ENCODE measurements around the gene JAG2. TPM values are rescaled to one million over a fixed set of nuclear protein-coding genes. Genes with fewer than 3 reads are reported as not detected.

The JAG2 gene
- total and polyA plus RNA-seq, 2 of the 4 experiments (the other 2 are of a cell fraction), result 0.18 to 0.58 TPM

DNA sequence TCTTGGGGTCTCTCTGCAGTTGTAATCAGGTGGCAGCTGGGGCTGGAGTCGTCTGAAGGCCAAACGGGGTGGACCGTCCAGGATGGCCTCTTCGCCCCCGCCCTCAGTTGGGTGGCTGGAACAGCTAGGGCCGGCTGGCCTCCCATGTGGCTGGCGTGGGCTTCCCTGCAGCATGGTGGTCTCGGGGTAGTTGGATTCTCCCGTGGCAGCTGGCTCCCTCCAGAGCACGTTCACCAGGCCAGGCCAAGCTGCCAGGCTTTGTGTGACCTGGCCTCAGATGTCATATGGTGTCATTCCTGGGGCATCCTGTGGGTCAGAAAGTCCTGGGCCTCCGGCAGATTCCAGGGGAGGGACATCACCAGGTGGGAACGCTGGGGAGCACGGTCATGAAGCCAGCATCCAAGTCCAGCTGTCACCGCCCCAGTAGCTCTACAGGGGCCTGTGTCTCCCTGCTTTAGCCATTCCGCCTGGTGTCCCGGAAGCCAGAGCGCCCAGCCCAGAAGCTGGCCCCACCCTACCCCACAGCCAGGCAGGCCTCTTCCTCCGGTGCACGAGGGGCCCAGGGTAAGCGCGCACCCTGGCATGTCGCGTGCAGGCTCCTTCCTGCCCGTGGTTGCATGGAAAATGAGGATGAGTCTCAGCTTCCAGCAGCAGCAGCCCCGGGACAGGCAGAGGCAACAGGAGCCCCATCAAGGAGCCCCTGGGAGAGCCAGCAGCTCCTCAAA lies 13.9 kb upstream of the JAG2 start:
- ChIA-PET POLR2A (ENCODE audit: unreplicated experiment) (no interaction called here), CTCF (no interaction called here)
- Histone ChIP-seq H3K4me2 (ENCODE audit: low read depth, low read length) (no peak overlapping the region), H3K18ac (ENCODE audit: low read depth, low read length) (no peak overlapping the region), H3K27me3 (ENCODE audit: control insufficient read depth, insufficient read depth, low read length) (peaks cover 17% of the 10 kb centered on the region; the same call in 1 of the 2 replicates), H2AK9ac (replicated peaks; ENCODE audit: low read depth, low read length, poor library complexity) (peak overlapping the region; percentile 78), H3K4me1 (ENCODE audit: control insufficient read depth, insufficient read depth, low read length) (peaks cover 2% of the 10 kb centered on the region; the same call in 1 of the 2 replicates), H4K20me1 (ENCODE audit: insufficient read depth, low read length) (0 out of 2 replicates have a peak, but pooled peaks cover 4% of the 10 kb centered on the region), H2AFZ (replicated peaks; ENCODE audit: low read length, poor library complexity) (peak overlapping the region; percentile 43), H3K23ac (ENCODE audit: low read depth, low read length) (no peak overlapping the region), H3K4me3 (ENCODE audit: insufficient read depth, low read depth, low read length) (no peak overlapping the region), H2BK15ac (ENCODE audit: low read depth, low read length) (no peak overlapping the region), H4K91ac (ENCODE audit: insufficient read depth, low read depth, low read length) (no peak overlapping the region), H4K5ac (ENCODE audit: low read depth, low read length) (no peak overlapping the region), H2AK5ac (ENCODE audit: low read depth, low read length) (no peak overlapping the region), H3K27ac (ENCODE audit: insufficient read depth, low read length) (no peak overlapping the region), H3K56ac (ENCODE audit: extremely low read depth, insufficient read depth, low read length) (no peak overlapping the region), H2BK20ac (ENCODE audit: low read depth, low read length) (no peak overlapping the region), H3K4ac (ENCODE audit: low read depth, low read length) (no peak overlapping the region), H3K9me3 (ENCODE audit: control insufficient read depth, insufficient read depth, low read length) (no peaks in the 10 kb centered on the region), H3K14ac (replicated peaks; ENCODE audit: low read depth, low read length) (no peak overlapping the region), H2BK5ac (ENCODE audit: low read depth, low read length, poor library complexity, severe bottlenecking) (no peak overlapping the region), H2BK120ac (ENCODE audit: low read depth, low read length) (no peak overlapping the region), H3K36me3 (ENCODE audit: control insufficient read depth, insufficient read depth, low read length) (no peaks in the 10 kb centered on the region), H3K9me1 (ENCODE audit: insufficient read depth, low read length) (no peaks in the 10 kb centered on the region), H3K9ac (ENCODE audit: low read depth, low read length) (no peak overlapping the region), H4K8ac (ENCODE audit: low read depth in 2 of 2, low read length in 2 of 2) (no peak overlapping the region), H3K79me1 (ENCODE audit: low read depth in 1 of 2, low read length in 2 of 2) (no peaks in the 10 kb centered on the region)
- intact Hi-C loops (cut with micrococcal nuclease) (loop anchor here (5.0 kb wide), 1 partner anchor 90 kb away; no protein-coding TSS in a partner anchor), in situ Hi-C loops (cut with MboI; ENCODE audit: low sequenced_read_pairs) (no loop called here), dilution Hi-C loops (cut with HindIII; ENCODE audit: low sequenced_read_pairs, unreplicated experiment) (no loop called here)
- no peak for TF ChIP-seq FOS (IDR thresholded peaks at IDR 0.05; ENCODE audit: low read depth, low read length)
- ATAC-seq (ENCODE audit: low read depth), result no peak
- BruUV-seq (replicated peaks), result no TSS peak
- no peak for DNase-seq
- WGBS, 2 experiments (ENCODE audit: extremely low coverage in 2 of 2, insufficient read length in 1 of 2), result 67% methylated on average over 3 of the region's 25 CpGs; no CpG with 5 or more reads in 1 of the 2 experiments

Measured in IMR-90 (cell line).